Activated naive CD4-positive, alpha-beta T cell treated with anti-CD3 and anti-CD28 coated beads, Interleukin-2, amount 10 ng/mL, durations not matched to agents 7 days and 5 days (primary cell): Measurements from ENCODE around the gene SLC38A5.
A peak's percentile ranks its signal among the peaks of the same experiment; 100 is the strongest.

ENCODE experiments used
- CTCF ChIA-PET: fragments of 350-600 bp; sonication (Branson Sonifier 250); formaldehyde crosslinking; loops from one replicate; lab custom pipeline; 2021; ENCODE audit warnings: antibody characterized with exemption; lab: Charles Lee
- DNase-seq: peaks from one replicate; pipeline ENCODE4 v3.0.0-alpha.2; 2020
- H3K27ac Mint-ChIP-seq: one replicate; pipeline ENCODE4 v1.8.0; 2021; ENCODE audit warnings: mild to moderate bottlenecking, moderate library complexity, mixed read lengths
- H3K27me3 Mint-ChIP-seq: one replicate; pipeline ENCODE4 v1.8.0; 2021; ENCODE audit warnings: mild to moderate bottlenecking, mixed read lengths
- H3K36me3 Mint-ChIP-seq: one replicate; pipeline ENCODE4 v1.8.0; 2021; ENCODE audit warnings: mixed read lengths
- H3K4me1 Mint-ChIP-seq: one replicate; pipeline ENCODE4 v1.8.0; 2021; ENCODE audit warnings: mixed read lengths
- H3K4me3 Mint-ChIP-seq: one replicate; pipeline ENCODE4 v1.8.0; 2021; ENCODE audit warnings: mild to moderate bottlenecking, moderate library complexity, mixed read lengths
- H3K9me3 Mint-ChIP-seq: one replicate; pipeline ENCODE4 v1.8.0; 2021; ENCODE audit warnings: mixed read lengths

SLC38A5 gene

DNA sequence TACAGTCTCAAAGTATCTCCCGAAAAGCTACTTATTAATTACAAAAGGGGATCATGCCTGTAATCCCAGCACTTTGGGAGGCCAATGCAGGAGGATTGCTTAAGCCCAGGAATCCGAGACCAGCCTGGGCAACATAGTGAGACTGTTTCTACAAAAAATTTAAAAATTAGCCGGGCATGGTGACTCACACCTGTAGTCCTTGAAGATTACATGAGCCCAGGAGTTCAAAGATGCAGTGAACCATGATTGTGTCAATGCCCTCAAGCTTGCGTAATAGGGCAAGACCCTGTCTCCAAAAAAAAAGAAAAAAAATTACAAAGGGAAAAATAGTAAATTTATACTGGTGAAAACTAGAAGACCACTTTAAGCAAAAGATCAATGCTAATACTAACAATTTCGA is 35.4 kb upstream of the SLC38A5 start:
- Mint-ChIP-seq H3K4me1 (peaks cover 21% of the 10 kb centered on the region), H3K27me3 (peaks cover 11% of the 10 kb centered on the region), H3K36me3 (peaks cover 3% of the 10 kb centered on the region), H3K4me3 (no peak overlapping the region), H3K27ac (no peak overlapping the region), H3K9me3 (no peaks in the 10 kb centered on the region)
- no peak for DNase-seq
- CTCF ChIA-PET, result no interaction called here

DNA sequence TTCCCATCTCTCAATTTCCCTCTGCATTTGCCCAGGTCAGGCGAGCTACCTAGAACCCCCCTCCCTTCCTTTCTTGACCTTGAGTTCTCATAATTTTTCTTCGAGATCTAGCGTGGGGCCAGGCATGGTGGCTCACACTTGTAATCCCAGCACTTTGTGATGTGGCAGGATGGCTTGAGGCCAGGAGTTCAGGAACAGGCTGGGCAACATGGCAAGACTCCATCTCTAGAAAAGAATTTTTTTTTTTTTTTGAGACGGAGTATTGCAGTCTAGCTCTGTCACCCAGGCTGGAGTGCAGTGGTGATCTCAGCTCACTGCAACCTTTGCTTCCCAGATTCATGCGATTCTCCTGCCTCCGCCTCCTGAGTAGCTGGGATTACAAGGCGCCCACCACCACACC is 34.2 kb upstream of the SLC38A5 start:
- H3K4me1 Mint-ChIP-seq, result peaks cover 9% of the 10 kb centered on the region
- CTCF ChIA-PET, result no interaction called here
- H3K27ac Mint-ChIP-seq, result no peak overlapping the region
- H3K36me3 Mint-ChIP-seq, result no peaks in the 10 kb centered on the region
- no peak for DNase-seq
- H3K4me3 Mint-ChIP-seq, result no peak overlapping the region
- H3K9me3 Mint-ChIP-seq, result no peaks in the 10 kb centered on the region
- H3K27me3 Mint-ChIP-seq, result peaks cover 18% of the 10 kb centered on the region

DNA sequence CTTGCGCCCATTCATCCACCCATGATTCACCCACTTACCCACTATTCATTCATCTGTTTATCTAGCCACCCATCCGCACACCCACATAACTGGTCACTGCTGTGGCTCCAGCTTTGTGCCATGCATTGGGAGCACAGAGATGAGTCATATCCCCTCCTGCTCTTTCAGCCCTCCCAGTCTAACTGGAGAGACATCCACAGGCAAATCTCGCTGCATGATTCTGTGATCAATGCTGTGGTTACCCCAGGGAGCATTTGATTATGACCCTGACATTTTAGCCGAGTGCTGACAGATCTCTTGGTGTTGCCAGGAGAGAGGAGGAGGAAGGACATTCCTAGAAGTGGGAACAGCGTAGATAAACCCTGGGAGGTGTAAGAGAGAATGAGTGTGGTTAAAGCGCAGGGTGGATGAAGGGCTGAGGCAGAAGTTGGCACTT is 28.3 kb upstream of the SLC38A5 start:
- Mint-ChIP-seq H3K27me3 (peaks cover 35% of the 10 kb centered on the region), H3K4me1 (no peaks in the 10 kb centered on the region), H3K27ac (no peak overlapping the region), H3K4me3 (no peak overlapping the region), H3K36me3 (no peaks in the 10 kb centered on the region), H3K9me3 (no peaks in the 10 kb centered on the region)
- CTCF ChIA-PET, result no interaction called here
- DNase-seq, result no peak

DNA sequence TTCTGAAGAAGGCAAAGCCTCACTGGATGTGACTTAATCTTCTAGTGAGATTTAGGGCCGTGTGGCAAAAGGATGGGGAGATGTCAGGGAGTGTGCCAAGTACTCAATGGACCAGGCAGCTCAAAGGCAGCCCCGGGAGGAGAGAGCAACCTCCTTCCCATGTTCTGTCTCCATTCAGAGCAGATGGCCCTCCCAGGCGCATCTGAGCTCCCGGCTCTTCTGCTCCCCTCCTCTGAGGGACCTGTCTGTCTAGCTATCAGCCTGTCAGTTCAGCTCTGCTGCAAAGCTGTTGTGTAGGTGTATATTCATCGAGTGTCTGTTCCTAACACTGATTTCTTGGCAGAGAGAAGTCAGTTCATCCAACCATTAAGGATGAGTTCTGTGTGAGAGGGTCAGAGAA is 27.8 kb upstream of the SLC38A5 start:
- DNase-seq, result no peak
- CTCF ChIA-PET, result no interaction called here
- Mint-ChIP-seq H3K27ac (no peak overlapping the region), H3K36me3 (no peaks in the 10 kb centered on the region), H3K27me3 (peaks cover 35% of the 10 kb centered on the region), H3K9me3 (no peaks in the 10 kb centered on the region), H3K4me1 (no peaks in the 10 kb centered on the region), H3K4me3 (no peak overlapping the region)

DNA sequence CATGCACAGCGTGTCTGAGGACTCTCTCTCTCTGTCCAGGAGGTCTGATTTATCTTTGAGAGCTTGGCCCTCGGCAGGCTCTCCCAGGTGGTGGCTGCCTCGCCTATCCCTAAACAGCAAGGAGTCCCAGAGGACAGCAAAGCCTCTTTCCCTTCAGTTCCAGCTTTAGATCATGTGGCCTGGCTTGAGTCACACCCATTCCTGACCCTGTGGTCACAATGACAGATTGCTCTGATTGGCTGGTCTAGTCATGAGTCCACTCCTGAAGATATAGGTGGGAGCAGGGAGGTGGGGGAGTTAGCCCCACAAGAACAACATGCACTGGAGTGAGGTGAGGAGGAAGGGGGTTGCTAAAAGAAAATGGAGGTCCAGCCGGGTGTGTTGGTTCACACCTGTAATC is 26.6 kb upstream of the SLC38A5 start:
- H3K27ac Mint-ChIP-seq, result no peak overlapping the region
- no peaks in the 10 kb centered on the region for H3K9me3 Mint-ChIP-seq
- H3K4me3 Mint-ChIP-seq, result no peak overlapping the region
- no peaks in the 10 kb centered on the region for H3K36me3 Mint-ChIP-seq
- no peaks in the 10 kb centered on the region for H3K4me1 Mint-ChIP-seq
- CTCF ChIA-PET, result no interaction called here
- H3K27me3 Mint-ChIP-seq, result peaks cover 35% of the 10 kb centered on the region
- no peak for DNase-seq

DNA sequence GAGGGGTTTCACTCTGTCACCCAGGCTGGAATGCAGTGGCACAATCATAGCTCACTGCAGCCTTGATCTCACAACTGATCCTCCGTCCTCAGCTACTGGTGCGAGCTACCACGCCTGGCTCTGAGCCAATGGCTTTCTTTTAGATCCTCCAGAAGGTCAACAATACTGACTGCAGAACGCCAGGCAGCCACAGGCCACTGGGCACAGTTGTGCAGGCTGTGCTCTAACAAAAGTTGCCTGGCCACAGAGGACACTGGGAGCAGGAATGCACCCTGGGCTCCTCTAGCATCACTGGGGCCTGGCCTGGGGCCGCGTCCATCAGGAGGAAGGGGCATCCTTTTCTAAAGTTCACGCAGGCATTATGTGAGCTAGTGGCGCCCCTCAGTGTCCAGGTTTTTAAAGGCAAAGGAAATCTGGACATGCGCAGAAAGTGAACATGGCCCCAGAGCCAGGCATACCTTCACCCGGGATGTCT is 23.9 kb upstream of the SLC38A5 start:
- no peaks in the 10 kb centered on the region for H3K36me3 Mint-ChIP-seq
- H3K4me3 Mint-ChIP-seq, result no peak overlapping the region
- no peak overlapping the region for H3K27ac Mint-ChIP-seq
- no peaks in the 10 kb centered on the region for H3K4me1 Mint-ChIP-seq
- DNase-seq, result peak; percentile 34
- CTCF ChIA-PET, result interaction anchor here (0.9 to 1.8 kb wide), 3 partner anchors 14 to 20 kb away, joined by 3 to 4 read pairs (median 4); no protein-coding TSS in a partner anchor
- no peaks in the 10 kb centered on the region for H3K9me3 Mint-ChIP-seq
- H3K27me3 Mint-ChIP-seq, result peaks cover 22% of the 10 kb centered on the region

DNA sequence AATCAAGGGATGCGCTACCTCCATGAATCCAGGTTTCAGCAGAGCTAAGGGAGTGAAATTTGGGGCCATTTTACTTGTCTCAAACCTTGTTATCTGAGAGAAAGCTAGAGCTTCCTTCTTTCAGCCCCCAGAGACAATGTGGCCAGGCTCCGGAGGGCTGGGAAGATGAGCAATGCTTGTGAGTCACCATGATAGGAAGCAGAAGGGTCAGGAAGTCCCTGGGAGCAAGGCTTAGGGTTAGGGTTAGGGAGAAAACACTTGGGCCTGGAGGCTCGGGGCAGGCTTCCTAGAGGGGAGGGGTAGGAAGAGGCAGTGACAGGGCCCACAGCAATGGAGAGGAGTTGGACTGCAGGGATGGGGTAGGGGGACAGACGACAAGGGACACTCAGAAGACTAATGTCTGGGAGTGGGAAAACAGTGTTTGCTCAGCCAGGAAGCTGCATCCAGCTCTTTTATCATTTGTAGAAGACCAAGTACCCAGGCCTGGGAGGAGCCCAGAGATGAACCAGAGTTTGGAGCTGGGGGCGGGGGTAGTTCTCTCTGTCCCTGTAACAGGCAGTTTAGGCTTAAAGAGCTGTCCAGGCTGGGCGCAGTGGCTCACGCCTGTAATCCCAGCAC is 22.3 kb upstream of the SLC38A5 start:
- H3K27me3 Mint-ChIP-seq, result peaks cover 7% of the 10 kb centered on the region
- no peak for DNase-seq
- CTCF ChIA-PET, result interaction anchor here (1.8 kb wide), 1 partner anchor 18 kb away, joined by 4 read pairs; no protein-coding TSS in a partner anchor
- no peak overlapping the region for H3K27ac Mint-ChIP-seq
- H3K4me1 Mint-ChIP-seq, result no peaks in the 10 kb centered on the region
- no peak overlapping the region for H3K4me3 Mint-ChIP-seq
- H3K9me3 Mint-ChIP-seq, result no peaks in the 10 kb centered on the region
- peaks cover under 1% of the 10 kb centered on the region for H3K36me3 Mint-ChIP-seq

DNA sequence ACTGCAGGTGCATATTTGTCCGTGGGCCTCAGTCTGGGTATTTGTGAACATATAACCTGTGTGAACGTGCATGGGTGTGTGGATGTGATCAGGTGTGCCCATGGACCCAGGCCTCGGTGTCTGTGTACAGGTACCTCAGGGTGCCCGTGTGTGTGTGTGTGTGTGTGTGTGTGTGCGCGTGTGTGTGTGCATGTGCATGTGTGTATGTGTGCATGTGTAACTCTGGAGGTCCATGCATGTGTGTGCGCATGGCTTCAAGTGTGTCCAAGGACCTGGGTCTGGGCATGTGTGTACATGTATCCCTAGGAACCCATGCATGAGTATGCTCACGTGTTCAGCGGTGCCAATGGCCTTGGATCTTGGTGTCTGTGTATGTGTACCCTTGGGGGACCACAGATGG is 21.7 kb upstream of the SLC38A5 start:
- CTCF ChIA-PET, result no interaction called here
- H3K36me3 Mint-ChIP-seq, result peaks cover 2% of the 10 kb centered on the region
- H3K4me1 Mint-ChIP-seq, result no peaks in the 10 kb centered on the region
- no peak for DNase-seq
- no peak overlapping the region for H3K4me3 Mint-ChIP-seq
- H3K27ac Mint-ChIP-seq, result no peak overlapping the region
- H3K9me3 Mint-ChIP-seq, result no peaks in the 10 kb centered on the region
- peaks cover 5% of the 10 kb centered on the region for H3K27me3 Mint-ChIP-seq

DNA sequence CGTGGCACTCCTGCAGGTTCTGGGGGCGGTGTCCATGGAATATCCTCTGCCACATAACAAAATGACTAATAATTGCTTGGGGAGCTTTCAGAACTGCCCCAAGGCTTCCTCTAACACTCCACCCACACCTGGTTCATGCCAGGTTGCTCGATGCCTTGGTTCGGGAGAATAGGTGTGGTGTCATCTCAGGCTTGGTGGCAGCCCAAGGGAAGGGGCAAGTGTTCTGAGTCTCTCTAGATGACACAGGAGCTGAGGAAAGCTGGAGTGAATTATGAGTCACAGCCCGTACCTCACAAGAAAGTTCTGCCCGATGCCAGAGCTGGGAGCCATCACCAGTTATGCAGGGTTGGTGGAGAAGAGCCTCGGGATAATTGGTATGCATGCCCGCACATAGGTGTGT is 20.6 kb upstream of the SLC38A5 start:
- Mint-ChIP-seq H3K27ac (no peak overlapping the region), H3K36me3 (peaks cover 2% of the 10 kb centered on the region), H3K27me3 (peaks cover 5% of the 10 kb centered on the region), H3K4me1 (no peaks in the 10 kb centered on the region), H3K9me3 (no peaks in the 10 kb centered on the region), H3K4me3 (no peak overlapping the region)
- CTCF ChIA-PET, result no interaction called here
- no peak for DNase-seq

DNA sequence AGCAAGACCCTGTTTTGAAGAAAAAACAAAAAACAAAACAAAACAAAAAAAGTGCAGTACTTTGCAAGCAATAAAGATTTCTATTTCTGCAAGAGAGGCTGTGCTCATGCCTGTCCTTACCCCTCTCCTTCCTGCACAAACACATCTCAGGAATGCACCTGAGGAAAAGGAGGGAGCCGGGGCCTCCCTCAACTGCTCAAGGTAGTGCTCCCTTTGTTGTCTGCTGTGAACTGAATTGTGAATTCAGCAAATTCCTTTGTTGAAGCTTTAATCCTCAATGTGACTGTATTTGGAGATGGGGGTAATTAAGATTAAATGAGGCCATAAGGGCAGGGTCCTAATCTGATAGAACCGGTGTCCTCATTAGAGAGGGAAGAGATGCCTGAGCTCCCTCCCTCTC is 19.8 kb upstream of the SLC38A5 start:
- Mint-ChIP-seq H3K27ac (no peak overlapping the region), H3K9me3 (no peaks in the 10 kb centered on the region)

DNA sequence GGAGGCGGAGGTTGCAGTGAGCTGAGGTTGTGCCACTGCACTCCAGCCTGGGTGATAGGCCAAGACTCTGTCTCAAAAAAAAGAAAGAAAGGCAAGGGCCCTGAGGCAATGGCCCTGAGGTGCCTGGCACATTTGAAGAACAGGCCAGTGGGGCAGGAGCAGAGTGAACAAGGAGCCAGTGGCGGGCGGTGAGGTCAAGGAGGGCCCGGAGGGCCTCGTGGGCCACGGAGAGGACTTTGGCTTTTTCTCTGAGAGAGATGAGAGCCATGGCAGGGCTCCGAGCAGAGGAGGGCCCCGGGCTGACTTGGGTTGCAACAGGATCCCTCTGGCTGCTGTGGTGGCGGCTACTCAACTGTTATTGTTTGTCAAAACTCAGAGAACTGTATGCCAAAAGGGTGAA is 19.2 kb upstream of the SLC38A5 start:
- peaks cover 2% of the 10 kb centered on the region for H3K36me3 Mint-ChIP-seq
- CTCF ChIA-PET, result no interaction called here
- H3K27me3 Mint-ChIP-seq, result peaks cover 5% of the 10 kb centered on the region
- no peaks in the 10 kb centered on the region for H3K4me1 Mint-ChIP-seq
- no peak for DNase-seq
- no peaks in the 10 kb centered on the region for H3K9me3 Mint-ChIP-seq
- no peak overlapping the region for H3K4me3 Mint-ChIP-seq
- no peak overlapping the region for H3K27ac Mint-ChIP-seq

More for the DNA sequence above, 19.8 kb upstream of the SLC38A5 start:
- Mint-ChIP-seq H3K27me3 (peaks cover 5% of the 10 kb centered on the region), H3K36me3 (peaks cover 2% of the 10 kb centered on the region), H3K4me3 (no peak overlapping the region), H3K4me1 (no peaks in the 10 kb centered on the region)
- CTCF ChIA-PET, result no interaction called here
- DNase-seq, result no peak

DNA sequence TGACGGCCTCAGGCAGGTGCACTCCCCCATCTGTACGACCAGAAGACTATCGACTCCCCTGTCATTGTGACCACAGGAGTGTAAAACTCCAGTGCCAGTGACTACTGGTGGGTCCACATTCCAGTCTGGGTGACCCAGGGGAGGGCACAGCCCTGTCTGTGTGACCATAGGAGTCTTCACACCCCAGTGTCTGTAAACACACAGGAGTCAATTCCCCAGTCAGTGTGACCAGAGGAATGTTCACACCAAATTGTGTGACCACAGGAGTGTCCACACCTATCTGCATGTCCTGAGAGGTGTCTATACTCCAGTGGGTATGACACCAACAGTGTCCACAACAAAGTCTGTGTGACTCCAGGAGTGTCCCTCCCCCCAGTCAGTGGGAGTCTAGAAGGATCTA is 18.0 kb upstream of the SLC38A5 start:
- H3K27ac Mint-ChIP-seq, result no peak overlapping the region
- DNase-seq, result no peak
- CTCF ChIA-PET, result no interaction called here
- no peak overlapping the region for H3K4me3 Mint-ChIP-seq
- H3K9me3 Mint-ChIP-seq, result no peaks in the 10 kb centered on the region
- no peaks in the 10 kb centered on the region for H3K27me3 Mint-ChIP-seq
- no peaks in the 10 kb centered on the region for H3K4me1 Mint-ChIP-seq
- peaks cover 7% of the 10 kb centered on the region for H3K36me3 Mint-ChIP-seq

DNA sequence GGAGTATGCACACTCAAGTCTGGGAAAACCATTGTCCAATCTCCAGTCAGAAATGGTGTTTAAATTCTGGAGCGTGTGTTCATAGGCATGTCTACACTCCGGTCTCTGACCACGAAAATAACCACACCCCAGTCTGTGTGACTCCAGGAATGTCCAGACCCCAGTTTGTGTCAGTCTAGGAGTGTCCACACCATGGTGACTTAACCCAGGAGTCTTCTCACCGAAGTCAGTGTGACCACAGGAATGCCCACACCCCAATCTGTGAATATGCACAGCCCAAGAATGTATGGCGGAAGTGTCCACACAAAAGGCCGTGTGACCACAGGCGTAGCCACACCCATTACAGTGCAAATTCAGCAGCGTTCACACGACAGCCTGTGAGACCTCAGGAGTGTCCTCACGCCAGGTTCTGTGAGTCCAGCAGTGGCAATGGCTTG is 17.3 kb upstream of the SLC38A5 start:
- H3K27me3 Mint-ChIP-seq, result no peaks in the 10 kb centered on the region
- no peaks in the 10 kb centered on the region for H3K9me3 Mint-ChIP-seq
- H3K36me3 Mint-ChIP-seq, result peaks cover 11% of the 10 kb centered on the region
- DNase-seq, result no peak
- no peak overlapping the region for H3K27ac Mint-ChIP-seq
- no peak overlapping the region for H3K4me3 Mint-ChIP-seq
- no peaks in the 10 kb centered on the region for H3K4me1 Mint-ChIP-seq
- CTCF ChIA-PET, result no interaction called here

DNA sequence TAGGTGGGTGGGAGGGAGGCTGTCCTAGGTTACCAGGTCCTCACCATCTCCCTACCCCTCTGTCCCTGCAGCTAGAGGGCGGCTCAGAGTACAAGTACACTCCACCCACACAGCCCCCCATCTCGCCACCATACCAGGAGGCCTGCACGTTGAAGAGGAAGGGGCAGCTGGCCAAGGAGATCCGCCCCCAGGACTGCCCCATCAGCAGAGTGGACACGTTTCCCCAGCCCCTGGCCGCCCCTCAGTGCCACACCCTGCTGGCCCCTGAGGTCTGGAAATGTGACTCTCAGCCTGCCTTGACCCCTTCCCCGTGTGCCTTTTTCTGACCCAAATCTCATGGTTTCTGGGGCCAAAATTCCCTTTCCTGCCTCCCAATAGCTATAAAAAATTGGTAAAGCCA is 12.5 kb upstream of the SLC38A5 start:
- H3K4me3 Mint-ChIP-seq, result no peak overlapping the region
- H3K36me3 Mint-ChIP-seq, result peaks cover 39% of the 10 kb centered on the region
- H3K4me1 Mint-ChIP-seq, result peaks cover 14% of the 10 kb centered on the region
- CTCF ChIA-PET, result no interaction called here
- no peak for DNase-seq
- no peaks in the 10 kb centered on the region for H3K27me3 Mint-ChIP-seq
- H3K27ac Mint-ChIP-seq, result no peak overlapping the region
- H3K9me3 Mint-ChIP-seq, result no peaks in the 10 kb centered on the region

DNA sequence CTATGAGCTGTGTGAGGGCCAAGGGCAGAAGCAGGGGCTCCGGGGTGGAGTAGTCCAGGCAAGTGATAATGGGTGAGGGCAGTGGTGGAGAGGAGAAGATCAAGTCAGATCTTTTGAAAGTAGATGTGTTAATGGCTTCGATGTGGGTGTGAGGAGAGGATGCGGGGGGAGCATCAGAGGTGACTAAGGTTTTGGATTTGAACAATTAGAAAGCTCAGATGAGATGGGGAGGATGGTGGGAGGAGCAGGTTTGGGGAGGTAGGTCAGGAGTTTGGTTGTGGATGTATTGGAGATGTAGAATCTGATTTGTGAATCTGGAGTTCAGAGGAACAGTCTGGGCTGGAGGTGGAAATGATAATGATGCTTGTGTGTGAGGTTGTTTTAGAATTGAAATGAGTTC is 10.5 kb upstream of the SLC38A5 start:
- Mint-ChIP-seq H3K27me3 (no peaks in the 10 kb centered on the region), H3K36me3 (peaks cover 45% of the 10 kb centered on the region), H3K9me3 (no peaks in the 10 kb centered on the region), H3K27ac (no peak overlapping the region), H3K4me1 (peaks cover 29% of the 10 kb centered on the region), H3K4me3 (no peak overlapping the region)
- no peak for DNase-seq
- CTCF ChIA-PET, result interaction anchor here (1.2 kb wide), 1 partner anchor 14 kb away, joined by 3 read pairs; no protein-coding TSS in a partner anchor
